Stimulated activated CD8-positive, alpha-beta memory T cell treated with anti-CD3 and anti-CD28 coated beads, Interleukin-4, amount 100 ng/mL, for 1 hour (primary cell): Measurements from ENCODE around the gene RERG.

Experiments
- DNase-seq, 2 donors: peaks; one replicate each; pipeline ENCODE4 v3.0.0-alpha.2; 2020; ENCODE audit warnings: low read depth in 2 of 2, low spot score in 1 of 2

The RERG gene

DNA sequence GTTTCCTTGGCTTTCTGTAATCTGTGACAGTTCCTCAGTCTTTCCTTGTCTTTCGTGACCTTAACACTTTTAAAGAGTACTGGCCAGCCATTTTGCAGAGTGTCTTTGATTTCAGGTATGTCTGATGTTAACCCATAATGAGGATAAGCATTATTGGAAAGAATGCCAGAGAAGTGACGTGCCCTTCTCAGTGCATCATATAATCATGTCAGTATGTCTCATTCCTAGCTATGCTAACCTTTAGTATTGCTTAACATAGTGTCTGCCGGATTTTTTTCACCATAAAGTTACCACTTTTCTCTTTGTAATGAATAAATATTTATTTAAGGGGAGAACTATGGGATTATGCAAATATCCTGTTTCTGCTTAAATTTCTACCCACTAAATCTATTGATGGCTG, 28.5 kb downstream of the RERG start:
- DNase-seq = no peak

DNA sequence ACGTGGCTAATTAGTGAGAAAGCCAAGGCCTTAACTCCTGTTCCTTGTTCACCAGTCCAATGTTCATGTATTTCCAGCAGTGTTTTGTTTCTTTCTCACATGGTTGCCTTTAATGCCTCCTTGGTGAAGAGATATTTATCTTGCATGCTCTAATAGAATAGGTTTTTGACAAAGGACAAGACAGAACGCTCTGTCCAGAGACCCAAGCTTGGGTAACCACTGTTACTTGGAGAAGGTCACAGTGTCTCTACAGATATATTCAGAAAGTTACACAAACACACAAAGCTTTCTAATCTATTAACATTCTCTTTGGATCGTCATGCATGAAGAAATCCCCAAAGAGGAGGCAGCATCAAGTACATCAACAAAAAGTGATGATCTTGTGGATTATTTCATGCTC, 33.1 kb downstream of the RERG start:
- DNase-seq = no peak

DNA sequence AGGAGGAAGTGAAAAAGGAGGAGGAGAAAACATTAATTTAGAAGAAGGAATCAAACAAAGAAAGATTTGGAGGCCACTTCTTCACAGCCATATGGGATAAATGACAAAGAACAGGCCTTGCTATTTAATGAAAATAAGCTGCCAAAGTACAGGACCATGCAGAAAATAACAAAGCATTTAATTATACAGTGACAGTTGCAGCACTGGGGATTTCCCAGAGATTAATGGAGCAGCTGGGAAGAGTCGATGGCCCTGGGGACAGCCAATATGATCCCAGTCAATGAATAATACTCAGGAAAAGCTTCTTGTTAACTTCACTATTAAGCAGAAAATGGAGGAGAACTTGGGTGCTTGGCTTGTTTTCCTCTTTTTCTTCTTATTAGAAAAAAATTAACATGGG, 34.6 kb downstream of the RERG start:
- DNase-seq = no peak

DNA sequence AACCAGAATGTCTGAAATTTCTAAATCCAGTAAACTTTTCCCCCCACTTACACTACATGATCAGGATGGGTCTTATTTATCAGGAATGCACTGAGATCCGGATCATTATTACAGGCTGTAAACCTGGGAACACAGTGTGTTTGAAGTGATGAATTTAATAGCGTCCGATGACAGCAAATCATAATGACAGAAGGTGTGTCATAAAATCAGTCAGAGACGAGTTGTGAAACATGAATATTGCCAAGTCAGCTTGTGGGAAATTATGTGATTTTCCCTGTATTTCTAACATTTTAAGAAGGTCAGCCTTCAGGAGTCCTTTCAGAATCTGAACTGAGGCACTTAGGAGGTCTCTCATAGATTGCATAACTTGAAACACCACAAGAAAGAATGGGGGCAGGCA, 36.7 kb downstream of the RERG start:
- DNase-seq = no peak

DNA sequence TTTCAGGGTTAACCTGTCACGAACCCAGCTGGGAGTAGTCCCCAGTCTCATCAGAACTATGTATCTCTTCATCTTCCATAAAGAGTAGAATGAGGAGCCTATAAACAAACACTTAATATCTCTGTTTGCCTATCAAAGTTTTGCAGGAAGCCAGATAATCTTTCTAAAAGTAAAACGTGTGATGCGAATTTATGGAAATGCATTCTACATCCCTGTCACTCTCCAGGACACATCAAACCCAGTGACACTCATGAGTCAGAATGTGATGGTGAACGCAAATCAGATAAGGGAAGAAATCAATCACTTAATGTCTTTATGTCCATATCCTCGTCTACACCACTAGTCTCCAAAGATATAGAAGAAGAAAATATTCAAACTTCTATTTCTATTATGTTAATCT, 37.4 kb downstream of the RERG start:
- DNase-seq = no peak

DNA sequence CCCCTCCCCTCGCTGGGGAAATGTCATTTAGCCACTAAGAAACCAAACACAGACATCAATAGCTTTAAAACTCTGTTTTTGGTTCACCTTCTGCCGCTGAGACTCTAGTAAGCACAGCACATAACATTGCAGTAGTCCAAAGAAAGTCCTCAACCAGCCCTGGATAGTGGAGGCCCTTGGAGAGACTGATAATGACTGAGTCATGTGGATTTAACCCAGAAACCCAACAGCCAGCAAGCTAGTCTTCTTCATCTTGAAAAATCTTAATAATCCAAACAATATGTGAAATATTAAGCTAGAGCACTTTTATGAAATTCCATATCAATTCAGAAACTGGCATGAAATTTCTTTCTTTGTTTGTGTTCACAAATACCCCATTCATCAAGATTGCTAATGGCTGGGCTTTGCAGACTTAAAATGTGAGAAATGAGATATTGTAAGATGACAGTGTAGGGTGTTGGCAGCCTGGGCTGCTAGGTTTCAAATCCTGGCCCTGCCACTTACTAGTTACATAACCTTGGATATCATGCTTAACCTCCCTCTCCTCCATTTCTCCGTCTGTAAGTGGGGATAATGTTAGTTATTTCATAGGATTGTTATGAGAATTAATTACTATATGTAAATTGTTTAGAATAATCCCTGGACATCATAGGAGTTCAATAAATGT, 40.1 kb downstream of the RERG start:
- DNase-seq = no peak

DNA sequence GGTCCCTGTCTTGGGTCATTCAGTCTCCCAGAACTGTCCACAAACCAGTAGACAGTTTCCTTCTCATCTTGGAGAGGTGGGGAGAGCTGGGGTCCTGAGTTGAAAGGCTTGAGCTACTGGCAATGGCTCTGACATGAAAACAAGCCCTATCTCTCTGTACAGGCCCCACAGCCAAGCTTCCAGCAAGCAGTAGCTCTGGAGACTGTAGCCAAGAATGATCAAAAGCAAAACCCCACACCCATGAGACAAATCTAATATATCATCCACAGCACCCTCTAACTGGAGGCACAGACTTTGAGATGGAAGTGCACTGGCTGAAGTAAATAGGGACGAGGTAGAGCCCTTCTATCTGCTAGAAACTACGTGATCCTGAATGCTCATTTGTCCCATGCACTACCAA, 40.9 kb downstream of the RERG start:
- no peak for DNase-seq

DNA sequence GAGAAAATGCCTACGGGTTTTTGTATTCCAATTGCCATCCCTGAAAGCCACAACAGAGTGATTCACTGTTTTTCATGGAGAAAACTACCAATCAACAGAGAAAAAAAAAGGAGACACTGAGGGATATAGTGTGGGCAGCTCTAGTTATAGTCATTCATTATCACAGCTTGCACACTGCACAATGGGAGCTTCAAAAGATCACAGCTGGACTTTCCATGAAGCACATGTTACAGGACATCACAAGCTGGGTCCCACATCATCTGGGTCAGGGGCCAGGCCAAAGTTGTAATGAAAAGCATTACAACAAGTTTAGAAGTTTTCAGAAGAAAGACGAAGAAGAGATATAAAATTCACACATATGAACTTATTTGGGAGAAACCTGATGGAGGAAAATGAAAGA, 41.5 kb downstream of the RERG start:
- no peak for DNase-seq

DNA sequence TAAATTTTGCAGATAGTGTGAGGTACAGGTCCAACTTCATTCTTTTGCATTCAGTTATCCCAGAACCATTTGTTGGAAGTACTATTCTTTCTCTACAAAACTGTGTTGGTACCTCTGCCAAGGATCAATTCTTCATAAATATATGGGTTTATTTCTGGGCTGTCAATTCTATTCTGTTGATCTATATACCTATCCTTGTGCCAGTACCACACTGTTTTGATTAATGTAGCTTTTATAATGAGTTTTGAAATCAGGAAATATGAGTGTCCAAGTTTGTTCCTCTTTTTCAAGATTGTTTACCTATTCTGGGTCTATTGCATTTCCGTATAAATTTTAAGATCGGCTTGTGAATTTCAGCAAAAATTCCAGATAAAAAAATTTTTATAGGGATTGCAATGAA, 48.1 kb downstream of the RERG start:
- no peak for DNase-seq

DNA sequence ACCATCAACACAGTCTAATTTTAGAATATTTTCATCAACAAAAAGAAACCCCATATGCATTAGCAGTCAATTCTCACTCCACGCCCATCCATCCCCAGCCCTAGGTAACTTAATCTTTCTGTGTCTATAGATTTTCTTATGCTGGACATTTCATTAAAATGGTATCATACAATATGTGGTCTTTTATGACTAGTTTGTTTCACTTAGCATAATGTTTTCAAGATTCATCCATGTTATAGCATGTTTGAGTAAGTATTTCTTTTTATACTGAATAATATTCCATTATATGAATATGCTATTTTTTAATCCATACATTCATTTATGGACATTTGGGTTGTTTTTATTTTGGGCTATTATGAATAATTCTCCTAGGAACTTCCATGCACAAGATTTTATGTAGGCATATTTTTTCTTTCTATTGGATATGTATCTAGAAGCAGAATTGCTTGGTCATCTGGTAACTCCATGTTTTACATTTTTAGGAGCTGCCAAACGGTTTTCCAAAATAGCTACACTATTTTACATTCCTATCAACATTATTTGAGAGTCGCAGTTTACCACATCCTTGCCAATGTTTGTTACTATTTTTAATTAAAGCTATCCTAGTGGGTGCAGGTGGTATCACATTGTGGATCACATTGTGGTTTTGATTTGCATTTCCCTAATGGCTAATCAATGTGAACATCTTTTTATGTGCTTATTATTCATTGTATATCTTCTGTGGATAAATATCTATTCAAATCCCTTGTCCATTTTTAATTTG, 49.0 kb downstream of the RERG start:
- DNase-seq = no peak

DNA sequence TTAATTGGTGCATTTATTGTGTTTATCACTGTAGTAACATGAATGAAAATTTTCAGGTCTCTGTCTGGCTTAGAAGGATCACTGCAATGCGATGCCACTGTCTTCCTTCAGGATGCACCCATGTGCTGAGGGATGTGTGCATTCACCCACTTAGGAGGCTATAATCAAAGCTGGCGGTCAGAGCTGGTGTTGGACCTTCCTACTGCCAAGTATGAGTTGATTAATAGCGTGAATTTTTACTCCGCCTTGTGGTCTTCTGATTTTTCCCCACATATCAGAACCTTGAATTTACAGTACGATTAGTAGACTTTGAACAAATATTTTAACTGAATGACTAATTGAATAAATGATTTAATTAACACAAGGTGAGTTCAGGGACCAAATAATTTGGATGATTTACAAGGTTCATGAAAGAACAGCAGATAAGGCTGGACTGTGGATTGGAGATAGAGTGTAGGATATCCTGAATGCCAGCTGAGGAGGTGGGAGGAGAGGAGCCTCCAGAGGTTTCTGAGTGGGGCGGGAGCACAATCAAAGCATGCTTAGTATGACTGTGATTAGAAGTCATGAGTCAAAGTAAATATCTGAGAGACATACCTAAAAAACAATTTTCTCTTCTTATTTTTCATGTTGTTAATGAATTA, 50.1 kb downstream of the RERG start:
- DNase-seq = no peak

DNA sequence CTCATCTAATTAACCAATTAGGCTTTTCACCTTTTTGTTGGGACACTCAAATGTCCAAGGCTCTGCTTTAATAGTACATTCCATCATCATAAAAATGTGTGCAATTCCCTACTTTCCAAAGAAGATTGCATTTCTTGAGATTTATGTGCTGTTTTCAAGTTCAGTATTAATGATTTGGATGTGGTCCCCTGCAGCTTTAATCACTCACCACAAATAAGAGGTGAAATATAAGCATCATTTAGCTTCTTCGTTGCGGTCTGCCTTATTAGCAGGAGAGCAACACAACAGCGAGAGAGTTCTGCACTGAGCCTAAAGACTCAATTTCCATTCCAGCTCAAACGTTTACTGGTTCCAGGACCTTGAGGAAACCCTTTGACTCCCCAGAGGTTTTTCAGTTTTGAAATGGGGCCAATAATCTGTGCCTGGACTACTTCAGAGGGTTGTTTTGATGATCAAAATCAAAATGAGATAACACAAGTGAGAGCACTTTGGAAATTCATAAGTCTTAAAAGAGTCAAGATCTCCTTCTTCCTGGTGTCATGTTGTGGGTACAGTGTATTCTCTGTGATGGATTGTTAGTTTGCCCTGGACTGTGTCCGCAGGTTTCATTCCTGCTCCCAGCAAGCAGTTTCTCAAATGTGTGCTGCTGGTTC, 53.1 kb downstream of the RERG start:
- DNase-seq = no peak

DNA sequence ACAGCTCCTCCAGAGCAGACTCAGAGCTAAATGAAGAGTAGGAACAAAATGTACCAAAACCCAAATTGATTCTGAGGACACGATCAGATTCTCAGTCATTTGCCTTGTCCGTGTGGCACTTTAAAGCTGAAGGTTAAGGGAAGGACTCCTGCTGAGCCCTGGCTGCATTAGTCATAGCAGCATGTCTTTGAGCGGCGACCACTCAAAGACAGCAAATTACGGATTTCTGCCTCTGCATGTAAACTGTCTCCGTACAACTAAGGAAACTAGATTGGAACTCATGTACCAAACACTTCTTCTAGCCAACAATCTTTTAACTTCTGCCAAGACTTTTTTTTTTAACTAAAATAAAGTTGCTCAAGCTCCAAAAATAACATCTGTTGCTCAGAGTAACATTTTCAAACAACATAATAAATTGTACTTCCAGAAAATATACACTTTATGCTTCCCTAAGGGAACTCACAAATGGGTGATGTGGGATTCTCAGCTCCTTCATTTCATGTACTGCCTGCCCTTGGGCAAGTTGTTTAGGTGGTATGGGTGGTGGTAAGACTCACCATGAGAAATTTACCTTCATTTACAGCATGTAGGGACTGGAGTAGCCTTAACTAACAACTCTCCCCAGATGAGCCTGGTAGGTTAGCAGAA, 56.1 kb downstream of the RERG start:
- no peak for DNase-seq

DNA sequence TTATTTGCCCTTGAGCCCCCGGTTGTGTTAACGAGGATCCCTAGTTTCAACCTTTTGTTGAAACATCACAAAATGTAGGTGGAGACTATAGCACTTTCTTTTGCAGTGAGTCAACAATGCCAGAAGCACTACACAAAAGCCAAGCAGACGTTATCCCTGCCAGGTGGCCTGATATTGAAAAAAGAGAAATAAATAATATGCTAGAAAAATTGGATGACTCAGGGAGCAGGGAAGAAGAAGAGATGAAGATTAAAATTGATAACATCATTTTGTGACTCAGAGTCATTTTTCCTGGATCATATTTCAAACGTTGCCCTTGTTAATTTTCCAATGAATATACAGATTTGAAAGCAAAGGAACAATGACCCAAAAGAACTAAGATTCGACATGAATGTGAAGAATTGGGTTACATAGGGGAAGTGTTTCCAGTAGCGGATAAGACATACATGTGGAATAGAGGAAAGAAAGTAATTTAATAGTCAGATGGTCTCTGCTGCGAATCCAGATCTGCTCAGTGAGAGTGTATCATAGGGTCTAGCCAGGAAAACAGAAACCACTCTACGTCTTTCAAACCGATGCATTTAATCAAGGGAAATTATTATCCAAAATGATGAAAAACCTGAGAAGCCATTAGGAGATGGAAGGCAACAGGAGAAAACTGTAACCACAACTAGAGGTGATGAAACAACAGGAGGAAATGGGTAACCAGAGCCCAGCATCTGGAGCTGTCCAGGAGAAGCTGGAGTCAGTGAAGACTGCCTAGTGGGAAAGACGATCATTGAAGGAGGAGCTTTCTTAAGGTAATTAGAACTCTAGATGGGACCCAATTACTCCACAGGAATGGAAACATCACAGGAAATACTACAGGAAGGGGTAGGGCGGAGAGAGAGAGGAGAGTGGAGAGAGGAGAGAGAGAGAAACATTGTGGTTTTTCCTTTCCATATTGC, 57.9 kb downstream of the RERG start:
- no peak for DNase-seq

DNA sequence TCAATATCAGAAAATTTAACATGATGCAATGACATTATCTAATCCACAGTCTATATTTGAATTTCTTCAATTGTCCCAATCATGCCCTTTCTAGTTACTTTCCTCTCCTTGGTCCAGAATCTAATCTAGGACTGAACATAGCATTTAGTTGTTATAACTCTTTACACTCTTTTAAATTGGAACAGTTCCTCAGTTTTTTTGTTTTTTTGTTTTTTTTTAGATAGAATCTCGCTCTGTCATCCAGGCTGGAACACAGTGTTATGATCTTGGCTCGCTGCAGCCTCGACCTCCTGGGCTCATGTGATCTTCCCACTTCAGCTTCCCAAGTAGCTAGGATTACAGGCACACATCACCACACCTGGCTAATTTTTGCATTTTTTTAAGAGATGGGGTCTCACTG, 63.1 kb downstream of the RERG start:
- no peak for DNase-seq

DNA sequence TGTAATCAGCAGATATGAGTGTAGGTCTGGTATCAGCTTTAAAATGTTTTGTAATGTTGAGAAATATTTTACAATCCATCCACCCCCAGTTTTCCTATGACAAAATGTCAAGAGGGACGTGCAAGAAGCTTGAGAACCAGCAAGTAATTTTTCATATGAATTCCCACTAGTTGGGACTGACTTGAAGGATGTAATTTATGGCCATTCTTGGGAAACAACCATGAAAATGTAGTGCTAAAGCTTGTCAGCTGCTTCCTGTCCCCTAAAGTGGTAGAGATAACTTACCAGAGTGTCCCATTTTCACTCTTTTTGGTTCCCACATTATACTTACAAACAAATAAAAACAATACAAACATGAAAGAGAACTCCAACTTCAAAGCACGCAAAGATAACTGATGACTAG, 63.9 kb downstream of the RERG start:
- no peak for DNase-seq

DNA sequence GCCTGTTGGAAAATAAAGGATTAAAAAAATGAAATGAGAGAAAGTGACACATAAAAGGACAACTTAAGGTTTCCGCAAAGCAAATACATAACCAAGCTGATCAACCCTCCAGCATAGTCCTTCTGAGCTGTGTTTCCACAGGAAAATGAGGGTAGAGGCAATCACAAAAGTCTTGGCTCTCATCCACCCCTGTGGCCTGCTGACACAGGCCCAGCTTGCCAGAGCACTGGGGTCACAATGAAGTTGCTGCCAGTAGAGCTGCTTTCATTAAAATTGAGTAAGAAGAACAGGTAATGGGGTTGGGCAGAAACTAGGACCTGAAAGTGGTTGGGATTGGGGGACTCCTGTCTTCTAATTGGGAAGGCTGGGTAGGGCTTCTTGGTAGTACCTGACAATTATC, 65.9 kb downstream of the RERG start:
- DNase-seq = no peak

DNA sequence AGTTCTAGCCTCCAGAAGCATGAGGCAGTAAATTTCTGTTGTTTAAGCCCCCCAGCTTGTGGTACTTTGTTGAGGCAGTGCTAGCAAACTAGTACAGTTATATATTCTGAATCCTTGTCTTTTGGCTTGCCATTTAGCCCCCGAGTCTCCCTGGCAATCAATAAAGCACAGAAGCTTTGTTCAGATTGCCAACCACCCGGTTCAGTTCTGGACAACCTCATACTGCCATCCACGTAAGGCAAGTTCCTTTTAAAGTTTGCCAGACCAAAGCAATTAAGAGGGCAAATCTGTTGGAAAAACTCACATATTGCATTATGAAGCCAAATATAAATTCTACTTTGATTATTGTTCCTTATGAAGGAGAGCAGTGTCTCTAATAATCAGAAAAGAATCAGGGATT, 67.1 kb downstream of the RERG start:
- DNase-seq = no peak

DNA sequence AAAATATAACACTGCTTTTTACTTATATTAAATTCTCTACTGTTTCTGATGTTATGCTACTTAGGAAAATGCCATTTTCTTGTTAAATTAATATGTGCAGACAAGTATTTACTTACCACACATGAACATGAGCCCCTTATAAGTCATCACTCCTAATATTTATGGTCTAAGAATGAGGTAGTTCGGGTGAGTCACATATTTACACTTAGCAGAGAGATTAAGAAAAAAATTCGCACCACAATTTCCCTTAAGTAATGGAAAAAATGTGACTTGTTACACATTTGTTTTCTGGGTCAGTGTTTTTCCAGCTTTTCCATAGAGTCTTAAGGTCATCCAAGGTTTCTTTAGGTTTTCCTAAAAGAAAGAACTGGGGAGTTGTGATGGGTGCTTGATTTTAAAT, 68.3 kb downstream of the RERG start:
- DNase-seq = no peak

DNA sequence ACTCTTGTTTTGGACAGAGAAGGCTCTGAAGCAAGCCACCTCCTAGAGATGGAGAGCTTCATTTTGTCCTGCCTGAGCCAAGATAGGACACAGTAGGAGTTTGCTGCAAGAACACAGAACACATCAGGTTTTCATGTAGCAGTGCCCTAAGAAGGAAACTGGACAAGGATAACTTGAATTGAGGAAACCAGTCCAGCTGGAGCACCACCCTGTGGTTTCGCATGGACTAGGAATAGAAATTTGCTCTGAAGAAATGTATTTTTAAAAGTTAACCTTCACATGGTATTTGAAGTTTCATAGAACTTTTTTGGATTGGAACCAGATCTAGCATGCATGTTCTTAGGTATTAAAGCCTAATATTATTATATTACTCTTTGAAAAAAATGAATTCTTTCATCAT, 68.8 kb downstream of the RERG start:
- DNase-seq = no peak
